GM23248 (cell line): ENCODE measurements around the gene IL1RAPL2. TPM values are rescaled to one million over a fixed set of nuclear protein-coding genes. Genes with fewer than 3 reads are reported as not detected.
"Not testable (repeated sequence)": the region's sequence is repeated elsewhere in the genome, so short reads cannot be mapped to it uniquely, and the experiment has no call there.

Experiments used
- DNase-seq: peaks from one replicate; pipeline ENCODE4 v3.0.0-alpha.2; 2015
- H2AFZ ChIP-seq: fragments of 200-600 bp; sonication (generic); 2 replicates; pipeline ENCODE4 v1.6.1; 2016; ENCODE audit warnings: antibody characterized with exemption
- H3F3A ChIP-seq: fragments of 200-600 bp; sonication (generic); 2 replicates; pipeline ENCODE4 v1.6.1; 2016; ENCODE audit warnings: mild to moderate bottlenecking, antibody characterized with exemption, mixed run types; ENCODE audit not compliant: insufficient read depth
- H3K27ac ChIP-seq: fragments of 200-600 bp; sonication (generic); 2 replicates; pipeline ENCODE4 v1.5.1; 2016; ENCODE audit warnings: mild to moderate bottlenecking
- H3K27me3 ChIP-seq: fragments of 200-600 bp; sonication (generic); replicated peaks from 2 replicates; pipeline ENCODE4 v1.6.1; 2016; ENCODE audit warnings: mild to moderate bottlenecking; ENCODE audit not compliant: insufficient read depth
- H3K36me3 ChIP-seq: fragments of 200-600 bp; sonication (generic); 2 replicates; pipeline ENCODE4 v1.6.1; 2016; ENCODE audit warnings: low read depth, mild to moderate bottlenecking
- H3K4me1 ChIP-seq: fragments of 200-600 bp; sonication (generic); 2 replicates; pipeline ENCODE4 v1.6.1; 2016; ENCODE audit warnings: mild to moderate bottlenecking; ENCODE audit not compliant: insufficient read depth
- H3K4me2 ChIP-seq: fragments of 200-600 bp; sonication (generic); one replicate; pipeline ENCODE4 v1.6.1; 2016; ENCODE audit warnings: mild to moderate bottlenecking; ENCODE audit not compliant: unreplicated experiment
- H3K4me3 ChIP-seq: fragments of 200-600 bp; sonication (generic); 2 replicates; pipeline ENCODE4 v1.5.1; 2016; ENCODE audit warnings: mild to moderate bottlenecking
- H3K79me2 ChIP-seq: fragments of 200-600 bp; sonication (generic); 2 replicates; pipeline ENCODE4 v1.6.1; 2016; ENCODE audit warnings: mild to moderate bottlenecking; ENCODE audit not compliant: insufficient read depth
- H3K9ac ChIP-seq: fragments of 200-600 bp; sonication (generic); 2 replicates; pipeline ENCODE4 v1.6.1; 2016; ENCODE audit warnings: mild to moderate bottlenecking
- H3K9me2 ChIP-seq: fragments of 200-600 bp; sonication (generic); 2 replicates; pipeline ENCODE4 v1.6.1; 2016; ENCODE audit warnings: mixed run types, mild to moderate bottlenecking, moderate library complexity; ENCODE audit not compliant: insufficient read depth
- H3K9me3 ChIP-seq: fragments of 200-600 bp; sonication (generic); one replicate; pipeline ENCODE4 v1.6.1; 2017; ENCODE audit warnings: low read depth
- H4K20me1 ChIP-seq: fragments of 200-600 bp; sonication (generic); 2 replicates; pipeline ENCODE4 v1.6.0; 2016; ENCODE audit not compliant: insufficient read depth
- EZH2 ChIP-seq: fragments of 200-600 bp; sonication (generic); IDR thresholded peaks from 2 replicates; pipeline ENCODE4 v1.6.1; 2018; ENCODE audit warnings: antibody characterized with exemption, mild to moderate bottlenecking; ENCODE audit not compliant: insufficient read depth, poor library complexity, severe bottlenecking
- EZH2phosphoT487 ChIP-seq: fragments of 200-600 bp; sonication (generic); IDR thresholded peaks from 2 replicates; pipeline ENCODE4 v1.6.1; 2018; ENCODE audit warnings: antibody characterized with exemption, moderate library complexity, mild to moderate bottlenecking, low read depth; ENCODE audit not compliant: insufficient read depth
- WGBS, 2 experiments: methylation state at CpG; one replicate each; pipeline ENCODE4 v1.1.6; 2015 to 2017; ENCODE audit warnings: low lambda C conversion rate in 2 of 2, low coverage in 1 of 2; ENCODE audit errors: missing lambda C conversion rate in 2 of 2; 5-methylcytosine and 5-hydroxymethylcytosine counted together
- in situ Hi-C: fragments of 300-500 bp; cut with MboI; formaldehyde crosslinking; loops from 2 replicates; pipeline ENCODE4 v1.15.0; 2020
- polyA plus RNA-seq: library from polyadenylated mRNA; unstranded; fragments of >200 nt; fragmentation: Nextera tagmentation; extraction: Ambion mirVana; gene quantifications from 2 replicates; pipeline ENCODE4 v1.2.1, GENCODE V29; 2016
- total RNA-seq: library from RNA; depleted of rRNA; stranded (reverse); fragments of >200 nt; shearing (Covaris generic); gene quantifications from 2 replicates; pipeline ENCODE4 v1.2.3, GENCODE V29; 2014

The IL1RAPL2 gene
- total and polyA plus RNA-seq, 2 experiments from 2014 or later, result not detected

- H3K4me1 ChIP-seq, result no peaks in the 10 kb centered on the region
- H3K9me3 ChIP-seq, result no peaks in the 10 kb centered on the region
- 13 to 27% methylated on average over 1 of the region's 1 CpG for WGBS, 2 experiments
- no peak overlapping the region for H3K9ac ChIP-seq
- H3K9me2 ChIP-seq, result no peaks in the 10 kb centered on the region
- no peaks in the 10 kb centered on the region for H3K79me2 ChIP-seq
- H3K36me3 ChIP-seq, result no peaks in the 10 kb centered on the region
- no peak overlapping the region for H3K27ac ChIP-seq
- H2AFZ ChIP-seq, result no peak overlapping the region
- H3F3A ChIP-seq, result no peaks in the 10 kb centered on the region
- in situ Hi-C loops, result no loop called here
- no peak for DNase-seq
- H3K4me3 ChIP-seq, result no peak overlapping the region
- no peak overlapping the region for H3K4me2 ChIP-seq
- TF ChIP-seq EZH2 (no peak), EZH2phosphoT487 (no peak)
- no peaks in the 10 kb centered on the region for H3K27me3 ChIP-seq
- no peaks in the 10 kb centered on the region for H4K20me1 ChIP-seq
These were observed 311.5 kb downstream of the IL1RAPL2 start for GRCh38 chrX:104877504-104877903.

GRCh38 chrX:104902070-104902469 lies 336.1 kb downstream of the IL1RAPL2 start:
- in situ Hi-C loops, result no loop called here
- Histone ChIP-seq H4K20me1 (no peaks in the 10 kb centered on the region), H3K4me1 (no peaks in the 10 kb centered on the region), H3F3A (no peaks in the 10 kb centered on the region), H3K27ac (no peak overlapping the region), H3K4me3 (no peak overlapping the region), H3K9me2 (no peaks in the 10 kb centered on the region), H3K9ac (no peak overlapping the region), H3K79me2 (no peaks in the 10 kb centered on the region), H3K36me3 (no peaks in the 10 kb centered on the region), H3K9me3 (no peaks in the 10 kb centered on the region), H3K4me2 (no peak overlapping the region), H3K27me3 (no peaks in the 10 kb centered on the region), H2AFZ (no peak overlapping the region)
- no peak for DNase-seq
- 0 to 2% methylated on average over 4 of the region's 4 CpGs for WGBS, 2 experiments
- TF ChIP-seq EZH2phosphoT487 (no peak), EZH2 (no peak)

- H3K79me2 ChIP-seq, H2AFZ ChIP-seq, H3K27ac ChIP-seq, H3K9me3 ChIP-seq, DNase-seq, H3K4me3 ChIP-seq, H3K4me2 ChIP-seq, H3K36me3 ChIP-seq, H3K9me2 ChIP-seq, H3F3A ChIP-seq, in situ Hi-C loops, H4K20me1 ChIP-seq, H3K27me3 ChIP-seq, H3K4me1 ChIP-seq, H3K9ac ChIP-seq: not testable (repeated sequence)
- WGBS, 2 experiments, result 0 to 1% methylated on average over 4 to 9 of the region's 10 CpGs
These were observed 343.7 kb downstream of the IL1RAPL2 start for GRCh38 chrX:104909694-104910093.

GRCh38 chrX:104913348-104913747 lies 347.3 kb downstream of the IL1RAPL2 start:
- H4K20me1 ChIP-seq, result no peaks in the 10 kb centered on the region
- H3K79me2 ChIP-seq, result no peaks in the 10 kb centered on the region
- H3K4me1 ChIP-seq, result no peaks in the 10 kb centered on the region
- H3K4me2 ChIP-seq, result no peak overlapping the region
- no peaks in the 10 kb centered on the region for H3F3A ChIP-seq
- in situ Hi-C loops, result no loop called here
- no peak overlapping the region for H3K9ac ChIP-seq
- TF ChIP-seq EZH2 (no peak), EZH2phosphoT487 (no peak)
- no peak overlapping the region for H3K27ac ChIP-seq
- no peaks in the 10 kb centered on the region for H3K9me3 ChIP-seq
- H3K4me3 ChIP-seq, result no peak overlapping the region
- no peak overlapping the region for H2AFZ ChIP-seq
- no peaks in the 10 kb centered on the region for H3K27me3 ChIP-seq
- DNase-seq, result peak; percentile 13
- no peaks in the 10 kb centered on the region for H3K36me3 ChIP-seq
- H3K9me2 ChIP-seq, result no peaks in the 10 kb centered on the region

GRCh38 chrX:104914686-104915085 lies 348.7 kb downstream of the IL1RAPL2 start:
- H3K9me2 ChIP-seq, H3K27ac ChIP-seq, DNase-seq, H3F3A ChIP-seq, H3K9me3 ChIP-seq, H2AFZ ChIP-seq, H3K36me3 ChIP-seq, H3K4me2 ChIP-seq, H3K4me3 ChIP-seq, H3K4me1 ChIP-seq, in situ Hi-C loops, H4K20me1 ChIP-seq, H3K79me2 ChIP-seq, H3K9ac ChIP-seq, H3K27me3 ChIP-seq: not testable (repeated sequence)
- 78 to 87% methylated on average over 5 of the region's 5 CpGs for WGBS, 2 experiments
